Activated T-helper 1 cell treated with anti-CD3 and anti-CD28 coated beads, Interleukin-2, amount 50 U/mL, for 16 hours (primary cell): Measurements from ENCODE around the gene DLGAP1.

Source experiments
- DNase-seq, 2 donors: peaks; one replicate each; pipeline ENCODE4 v3.0.0-alpha.2; 2020; ENCODE audit warnings: low read depth in 1 of 2, low spot score in 1 of 2

Gene DLGAP1

DNA sequence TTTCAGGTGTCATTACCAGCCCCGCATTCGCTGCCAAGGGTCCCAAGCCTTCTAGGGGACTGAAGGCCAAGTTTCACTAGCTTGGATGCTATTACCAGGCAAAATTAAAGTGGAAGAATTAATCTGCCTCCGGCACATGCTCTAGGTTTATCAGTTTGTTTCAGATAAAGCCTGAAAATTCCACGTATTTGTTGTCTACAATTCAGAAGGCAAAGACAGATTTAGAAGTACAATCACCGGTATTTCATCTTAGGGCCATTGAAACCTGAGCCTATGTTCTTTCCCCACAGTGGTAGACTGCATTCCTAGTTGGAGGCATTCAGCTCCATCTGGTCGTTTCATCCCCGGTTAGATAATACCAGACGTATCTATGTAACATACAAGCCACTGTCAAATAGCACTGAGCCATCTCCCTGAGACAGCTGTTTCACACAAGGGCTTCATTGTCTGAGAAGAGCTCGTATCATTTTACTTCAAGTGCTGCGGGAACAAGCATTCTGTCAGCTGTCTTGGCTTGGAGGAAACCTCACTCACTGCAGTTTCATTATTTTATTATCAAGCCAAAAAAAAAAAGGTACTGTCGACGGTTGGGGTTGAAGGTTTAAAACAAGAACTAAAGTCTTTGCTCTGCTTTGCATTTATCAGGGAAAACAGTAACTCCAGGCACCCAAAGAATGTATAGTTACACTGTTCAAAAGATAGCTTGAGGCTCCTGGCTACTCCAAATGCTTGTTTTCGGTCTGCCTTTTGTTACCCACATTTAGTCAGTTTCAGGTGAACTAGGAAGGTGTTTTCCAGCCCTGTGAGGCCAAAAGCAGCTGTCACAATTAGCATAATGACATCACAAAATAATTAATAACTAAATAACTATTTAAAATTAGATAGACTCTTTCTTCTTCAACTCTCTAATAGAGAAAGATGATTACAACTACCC lies 928.4 kb downstream of the DLGAP1 start:
- no peak for DNase-seq

DNA sequence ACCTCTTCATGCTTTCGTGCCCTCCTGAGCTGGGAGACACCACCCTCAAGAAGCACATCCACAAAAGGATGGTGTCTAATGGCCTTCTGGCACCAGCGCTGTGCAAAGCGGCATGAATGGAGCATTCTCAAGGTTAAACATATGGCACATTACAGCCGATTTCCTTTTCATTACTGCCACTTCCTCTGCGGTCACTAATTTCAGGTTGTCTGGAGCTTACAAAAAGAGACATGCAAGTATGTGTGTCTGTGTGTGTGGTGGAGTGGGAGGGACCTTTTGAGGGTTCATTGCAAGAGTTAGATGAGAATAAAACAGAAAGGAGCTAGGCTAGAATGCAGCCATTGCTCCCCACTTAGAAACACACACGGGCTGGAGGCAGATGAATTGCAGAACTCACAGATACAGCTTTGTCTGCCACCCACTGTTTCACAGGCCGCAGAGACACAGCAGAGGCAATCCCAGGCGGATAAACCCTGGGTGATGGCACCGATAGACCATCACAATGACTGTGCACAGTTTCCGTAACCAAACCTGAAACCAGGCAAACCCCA lies 929.2 kb downstream of the DLGAP1 start:
- DNase-seq: no peak

DNA sequence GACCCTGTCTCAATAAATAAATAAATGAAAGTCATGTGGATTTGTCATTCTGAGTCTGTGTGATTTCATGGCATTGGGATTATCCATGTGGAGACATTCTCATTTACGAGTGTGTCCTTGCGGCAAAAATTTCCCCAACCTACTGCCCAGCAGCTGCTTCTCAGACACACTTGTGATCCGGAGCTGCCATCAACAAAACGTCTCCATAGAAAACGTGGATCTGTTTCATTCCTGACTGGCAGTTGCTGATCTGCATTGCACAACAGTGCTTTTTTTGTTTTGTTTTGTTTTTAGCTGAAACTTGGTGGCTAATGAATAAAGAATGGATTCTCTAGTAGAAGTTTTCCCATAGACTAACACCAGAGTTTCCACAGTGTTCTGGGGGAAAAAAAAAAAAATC lies 930.4 kb downstream of the DLGAP1 start:
- DNase-seq: no peak

DNA sequence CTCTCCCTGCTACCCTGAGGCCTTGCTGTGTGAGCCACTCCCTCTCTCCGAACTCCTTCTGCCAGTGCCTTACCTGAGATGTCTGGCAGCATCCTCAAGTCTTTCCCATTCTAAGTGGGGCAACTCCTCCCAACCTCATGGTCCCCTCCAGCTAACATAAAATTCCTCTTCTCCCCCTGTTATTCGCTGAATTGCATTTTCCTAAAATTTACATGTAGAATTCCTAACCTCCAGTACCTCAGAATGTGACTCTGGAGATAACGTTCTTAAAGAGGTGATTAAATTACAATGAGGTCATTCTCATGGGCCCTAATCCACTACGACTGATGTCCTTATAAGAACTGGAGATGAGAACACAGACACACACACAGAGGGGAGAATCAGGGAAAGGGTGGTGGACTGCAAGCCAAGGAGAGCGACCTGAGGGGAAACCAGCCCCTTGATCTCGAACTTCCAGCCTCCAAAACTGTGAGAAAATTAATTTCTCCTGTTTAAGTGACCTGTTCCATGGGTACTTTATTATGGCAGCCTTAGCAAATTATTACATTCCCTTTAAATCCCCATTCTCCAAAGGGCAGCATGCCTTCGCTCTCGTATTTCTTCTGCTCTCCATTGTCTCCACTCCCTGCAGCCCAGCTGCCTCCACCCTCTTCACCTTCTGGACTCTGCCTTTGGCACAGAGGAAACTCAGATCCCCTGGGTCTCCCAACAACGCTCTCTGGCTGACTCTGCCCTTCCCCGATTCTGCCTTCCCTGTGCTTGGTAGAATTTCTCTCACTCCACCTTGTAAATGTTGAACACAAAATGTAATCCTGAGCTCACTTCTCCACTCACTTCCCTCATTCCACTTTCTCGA lies 934.6 kb downstream of the DLGAP1 start:
- no peak for DNase-seq

DNA sequence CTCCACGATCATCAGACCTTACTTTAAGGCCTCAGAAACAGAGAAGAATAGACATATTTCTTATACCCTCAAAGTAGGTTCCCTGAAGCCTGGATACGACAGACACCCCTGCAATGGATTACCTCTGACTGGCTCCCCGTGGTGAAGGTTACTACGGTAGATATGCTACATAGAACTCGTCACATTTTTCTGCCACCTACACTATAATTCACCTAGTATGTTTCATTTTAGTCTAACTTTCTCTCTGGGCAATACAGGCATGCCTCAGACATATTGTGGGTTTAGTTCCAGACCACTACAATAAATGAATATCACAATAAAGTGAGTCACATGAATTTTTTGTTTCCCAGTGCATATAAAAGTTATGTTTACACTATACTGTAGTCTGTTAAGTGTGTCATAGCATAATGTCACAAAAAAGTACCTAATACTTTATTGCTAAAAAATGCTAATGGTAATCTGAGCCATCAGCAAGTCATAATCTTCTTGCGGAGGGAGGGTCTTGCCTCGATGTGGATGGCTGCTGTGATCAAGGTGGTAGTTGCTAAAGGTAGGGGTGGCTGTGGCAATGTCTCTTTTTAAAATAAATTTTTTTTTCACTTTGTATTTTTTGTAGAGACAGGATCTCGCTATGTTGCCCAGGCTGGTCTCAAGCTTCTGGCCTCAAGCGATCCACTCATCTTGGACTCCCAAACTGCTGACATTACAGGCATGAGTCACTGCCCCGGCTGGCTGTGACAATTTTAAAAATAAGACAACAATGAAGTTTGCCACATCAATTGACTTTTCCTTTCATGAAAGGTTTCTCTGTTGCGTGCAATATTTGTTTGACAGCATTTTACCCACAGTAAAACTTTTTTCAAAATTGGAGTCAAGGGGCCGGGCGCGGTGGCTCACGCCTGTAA lies 940.5 kb downstream of the DLGAP1 start:
- DNase-seq: no peak

DNA sequence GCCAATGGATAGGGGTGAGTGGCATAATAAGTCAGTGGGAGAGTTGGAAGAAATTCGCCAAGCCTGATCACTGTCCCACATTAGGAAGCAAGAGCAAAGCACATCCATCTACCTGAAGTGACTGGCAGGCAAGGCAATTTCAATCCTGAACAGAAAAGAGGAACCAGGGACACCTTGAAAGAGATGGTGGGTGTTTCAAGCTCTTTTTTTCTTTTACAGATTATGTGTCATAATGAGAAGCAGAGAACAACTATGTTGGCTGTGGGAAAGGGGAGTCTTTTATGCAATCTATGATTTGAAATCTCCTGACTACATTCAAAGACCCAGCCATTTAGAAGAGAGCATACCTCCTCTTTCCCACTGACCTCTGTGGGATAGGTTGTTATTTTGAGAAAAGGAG lies 941.6 kb downstream of the DLGAP1 start:
- DNase-seq: no peak

DNA sequence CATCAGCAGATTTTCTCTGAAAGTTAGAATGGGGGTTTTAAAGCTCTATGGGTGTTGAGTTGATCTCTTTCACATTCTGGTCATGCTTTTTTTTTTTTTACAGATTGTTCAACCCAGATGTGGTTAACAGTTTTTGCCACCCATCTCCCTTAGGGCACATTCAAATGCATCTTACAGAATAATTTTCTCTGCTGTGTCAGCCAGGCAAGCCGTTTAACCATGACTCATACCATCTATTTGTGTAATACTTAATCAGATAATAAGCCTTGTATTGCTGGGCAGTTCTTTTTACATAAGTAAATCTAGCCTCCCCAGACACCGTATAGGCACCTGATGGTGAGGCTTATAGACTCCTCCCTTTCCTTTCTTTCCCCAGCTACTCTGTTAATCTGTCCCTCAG lies 943.1 kb downstream of the DLGAP1 start:
- no peak for DNase-seq

DNA sequence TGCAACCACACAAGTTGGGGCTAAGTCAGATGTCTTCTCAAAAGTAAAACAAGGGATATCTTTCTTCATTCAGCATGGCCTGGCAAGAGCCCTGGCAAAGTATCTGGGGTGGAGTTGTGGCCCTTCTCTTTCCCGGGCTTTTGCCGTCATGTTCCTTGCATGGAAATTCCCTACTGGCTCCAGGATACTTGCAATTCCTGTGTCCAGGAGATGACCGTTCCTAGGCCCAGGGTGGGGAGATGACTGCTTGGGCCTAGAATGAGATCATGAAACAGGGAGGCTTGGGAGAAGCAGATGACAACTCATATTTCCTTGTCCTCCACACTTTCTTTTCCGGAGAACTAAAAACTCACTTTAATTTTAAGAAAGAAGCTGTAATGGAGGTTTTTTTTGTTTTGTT lies 944.2 kb downstream of the DLGAP1 start:
- no peak for DNase-seq

DNA sequence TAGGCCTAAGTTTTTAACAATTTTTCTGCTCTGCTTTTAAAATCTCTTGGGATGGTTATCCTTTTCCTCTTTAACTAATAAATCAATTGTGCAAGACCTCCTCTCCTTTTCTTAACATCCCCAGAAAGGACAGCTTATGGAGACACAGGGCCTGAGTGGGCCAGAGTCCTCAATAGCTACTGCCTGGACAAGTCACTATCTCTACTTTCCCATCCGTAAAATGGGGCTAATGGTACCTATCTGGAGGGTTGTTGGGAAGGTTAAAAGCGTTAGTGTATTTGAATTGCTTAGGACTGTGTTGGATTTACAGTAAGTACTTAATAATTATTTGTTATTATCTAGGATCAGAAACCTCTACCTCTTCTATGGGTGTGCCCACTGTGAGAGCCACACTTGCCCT lies 945.1 kb downstream of the DLGAP1 start:
- DNase-seq: no peak

DNA sequence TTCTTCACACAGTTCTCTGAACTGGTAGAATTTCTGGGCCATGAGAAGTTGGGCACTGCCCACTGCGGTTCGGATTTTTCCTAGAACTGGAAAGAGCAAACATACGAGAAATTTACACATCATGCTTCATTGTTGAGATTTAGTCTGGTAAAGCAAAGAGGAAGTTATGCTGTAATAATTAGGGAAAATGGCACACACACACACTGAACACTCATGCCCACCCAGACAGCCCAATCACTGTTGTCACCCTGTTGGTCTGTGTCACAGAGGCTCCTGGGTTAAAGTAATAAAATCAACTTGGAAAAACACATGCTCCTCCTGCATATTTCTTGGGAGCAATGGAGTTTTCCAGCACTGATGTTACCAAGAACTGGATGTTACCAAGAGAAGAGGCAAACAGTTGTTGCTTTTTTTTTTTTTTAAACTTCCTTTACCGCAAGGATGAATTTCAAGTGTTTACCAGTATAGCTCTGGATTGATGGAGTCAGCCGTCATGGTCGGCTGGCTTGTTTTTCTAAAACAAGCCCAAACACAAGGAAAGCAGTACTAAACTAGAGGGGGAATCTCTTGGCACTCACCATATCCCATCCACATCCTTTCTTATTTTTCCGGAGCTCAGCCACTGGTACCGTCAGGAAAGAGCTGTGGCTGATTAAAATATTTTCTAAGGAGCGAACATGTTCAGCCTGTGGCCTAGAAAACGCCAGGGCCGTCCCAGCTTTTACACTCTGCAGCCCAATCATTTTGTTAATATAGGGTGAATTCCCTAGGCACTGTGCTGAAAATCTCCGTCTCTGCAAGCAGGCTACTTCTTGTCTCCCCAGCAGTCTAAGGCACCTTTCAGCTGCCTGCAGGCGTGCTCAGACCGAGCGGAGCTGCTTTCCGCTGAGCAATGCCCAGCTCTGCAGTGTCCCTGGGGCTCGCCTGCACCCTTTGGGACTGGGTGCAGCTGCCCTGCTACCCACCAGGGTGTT lies 946.2 kb downstream of the DLGAP1 start:
- no peak for DNase-seq

DNA sequence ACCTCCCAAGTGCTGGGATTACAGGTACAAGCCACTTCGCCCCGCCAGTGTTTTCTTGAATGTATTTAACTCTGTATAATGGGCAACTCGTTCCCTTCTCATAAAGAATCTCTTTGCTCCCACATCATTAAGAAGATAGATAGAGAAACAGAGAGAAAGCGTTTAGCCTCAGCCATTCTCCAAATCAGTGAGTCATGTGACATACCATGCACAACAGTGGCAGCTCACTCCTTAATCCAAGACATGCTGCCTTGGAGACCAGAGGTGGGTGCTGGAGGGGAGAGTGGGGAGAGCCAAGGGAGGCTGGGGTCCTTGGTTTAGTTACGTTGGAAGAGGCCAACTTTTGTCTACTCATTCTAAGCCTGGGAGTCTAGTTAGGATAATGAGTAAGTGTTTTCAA lies 950.5 kb downstream of the DLGAP1 start:
- no peak for DNase-seq

DNA sequence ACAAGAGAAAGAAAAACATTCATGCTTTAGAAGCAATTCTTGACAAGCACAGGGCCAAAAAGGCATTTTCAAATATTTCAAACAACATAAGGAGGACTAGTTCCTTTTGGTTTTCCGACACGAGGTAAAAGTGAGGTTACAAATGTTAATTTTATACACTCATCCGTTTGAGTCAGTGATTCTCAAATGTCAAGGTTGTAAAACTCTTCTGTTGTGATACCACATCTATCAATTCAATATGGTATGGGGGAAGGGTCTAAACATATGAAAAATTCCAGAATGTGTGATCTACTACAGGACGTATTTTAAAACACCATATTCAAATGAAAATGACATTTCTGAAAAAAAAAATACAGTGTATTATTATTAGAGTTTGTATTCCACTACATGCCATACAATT lies 952.5 kb downstream of the DLGAP1 start:
- DNase-seq: no peak

DNA sequence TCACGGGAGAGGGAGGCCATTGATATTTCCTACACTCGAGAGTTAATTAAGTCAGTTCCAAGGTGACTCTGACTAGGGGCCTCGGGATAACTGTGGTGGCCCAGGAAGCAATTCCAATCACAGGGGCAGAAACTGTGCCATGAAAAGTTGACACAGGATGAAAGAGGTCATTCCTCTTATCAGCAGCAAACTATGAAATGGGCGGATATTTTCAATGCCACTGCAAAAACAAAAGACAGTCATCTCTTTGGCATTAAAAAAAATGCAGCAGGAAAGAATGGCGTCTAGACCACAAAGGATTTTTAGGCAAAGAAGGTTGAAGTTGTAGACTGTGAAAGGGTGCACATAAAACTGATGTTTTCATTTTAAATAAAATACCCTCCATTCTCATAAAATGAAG lies 955.1 kb downstream of the DLGAP1 start:
- DNase-seq: no peak

DNA sequence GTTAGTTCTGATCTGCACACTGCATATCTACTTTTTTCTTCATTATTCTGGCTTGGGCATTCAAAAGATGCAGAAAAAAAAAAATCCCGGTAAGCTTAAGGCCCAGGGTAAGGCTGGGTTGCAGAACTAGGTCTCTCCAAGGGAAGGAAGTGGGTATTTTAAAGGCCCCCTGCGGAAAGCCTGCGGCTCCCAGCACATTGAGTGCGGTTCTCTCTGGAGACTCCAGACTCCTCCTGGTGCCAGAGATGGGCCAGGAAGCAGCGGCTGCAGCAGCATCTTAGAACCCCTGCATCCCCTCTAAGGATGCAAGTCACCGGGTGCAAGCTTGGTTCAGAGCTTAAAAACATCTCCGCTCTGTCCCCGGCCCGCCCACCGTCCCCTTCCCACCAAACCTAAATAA lies 955.6 kb downstream of the DLGAP1 start:
- no peak for DNase-seq

DNA sequence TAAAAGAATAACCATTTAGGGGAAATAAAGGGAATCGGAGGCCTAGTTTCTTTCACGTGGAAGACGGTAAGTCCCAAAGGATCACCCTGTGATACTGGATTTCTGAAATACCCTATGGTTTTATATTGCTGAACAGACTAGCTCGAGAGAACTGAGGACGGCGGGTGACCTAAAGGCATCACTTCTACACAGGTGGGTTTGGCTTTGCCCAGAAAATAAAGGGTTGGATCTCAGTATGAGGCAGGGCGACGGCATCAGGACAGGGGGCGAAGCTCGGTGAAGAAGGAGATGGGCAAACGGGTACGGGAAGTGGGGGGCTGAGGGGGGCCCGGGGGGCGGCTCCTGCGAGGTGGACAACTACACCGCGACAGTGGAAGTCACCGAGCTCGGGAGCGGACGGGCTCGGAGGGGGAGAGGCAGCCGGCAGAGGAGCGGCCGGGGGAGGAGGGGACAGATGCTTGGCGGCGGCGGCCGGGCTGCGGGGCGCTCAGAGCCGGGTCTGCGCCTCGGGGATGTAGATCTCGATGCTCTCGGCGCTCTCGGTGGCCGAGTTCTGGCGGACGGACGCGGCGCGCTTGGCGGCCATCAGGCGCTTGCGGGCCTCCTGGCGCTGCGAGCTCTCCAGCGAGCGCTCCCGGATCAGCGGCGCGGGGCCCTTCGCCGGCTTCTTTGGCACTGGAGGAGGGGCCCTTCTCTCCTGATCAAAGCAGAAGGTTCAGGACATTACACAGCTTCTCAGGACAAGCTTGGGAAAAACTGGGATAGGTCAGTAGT lies 956.2 kb downstream of the DLGAP1 start:
- DNase-seq: no peak

DNA sequence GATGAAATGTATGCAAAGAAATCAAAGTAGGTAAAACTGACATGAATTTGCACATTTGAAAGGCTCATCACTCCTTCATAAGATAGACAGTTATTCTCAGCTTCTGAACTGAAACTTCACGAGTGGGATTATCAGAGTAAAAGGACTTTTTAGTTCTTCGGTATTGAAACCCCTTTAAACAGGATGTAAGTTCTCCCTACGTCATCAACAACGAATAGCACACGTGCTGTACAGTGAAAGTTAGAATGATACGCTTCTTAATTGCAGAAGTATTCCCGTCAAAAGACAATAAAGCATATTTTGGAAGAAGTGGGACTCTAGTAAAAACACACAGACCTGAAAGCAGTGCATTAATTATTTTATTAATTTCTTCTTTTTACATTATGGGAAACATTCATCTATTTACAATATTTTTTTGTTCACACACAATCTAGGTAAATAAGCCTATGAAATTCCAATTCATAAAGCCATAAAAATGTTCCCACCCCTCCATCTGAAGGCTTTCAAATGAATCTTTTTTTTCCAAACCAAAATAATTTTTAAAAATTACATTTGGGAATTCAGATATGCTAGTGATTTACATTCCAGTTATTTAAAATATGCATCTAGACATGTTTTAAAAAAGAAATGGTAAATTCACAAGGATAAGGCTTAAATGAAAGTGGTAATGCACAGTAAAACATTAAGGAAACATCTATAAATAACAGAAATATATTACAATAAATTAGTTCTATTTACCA lies 959.2 kb downstream of the DLGAP1 start:
- DNase-seq: no peak

DNA sequence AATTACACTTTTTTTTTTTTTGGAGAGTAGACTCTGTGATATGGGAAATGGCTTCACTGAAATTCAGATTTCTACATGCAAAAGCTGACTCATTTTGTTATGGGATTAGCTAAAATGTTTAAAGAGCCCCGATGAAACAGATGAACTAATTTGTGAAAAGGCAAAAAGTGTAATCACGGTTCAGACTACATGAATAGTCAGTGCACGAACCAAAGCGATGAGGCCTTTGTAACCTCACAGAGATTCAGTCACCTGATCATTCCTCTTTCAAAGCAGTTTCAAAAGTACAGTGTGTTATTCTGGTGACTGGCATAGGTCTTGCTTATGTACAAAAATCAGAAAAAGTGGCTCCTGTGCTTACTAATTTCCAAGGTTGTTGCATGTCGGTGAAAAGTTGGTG lies 960.5 kb downstream of the DLGAP1 start:
- no peak for DNase-seq

DNA sequence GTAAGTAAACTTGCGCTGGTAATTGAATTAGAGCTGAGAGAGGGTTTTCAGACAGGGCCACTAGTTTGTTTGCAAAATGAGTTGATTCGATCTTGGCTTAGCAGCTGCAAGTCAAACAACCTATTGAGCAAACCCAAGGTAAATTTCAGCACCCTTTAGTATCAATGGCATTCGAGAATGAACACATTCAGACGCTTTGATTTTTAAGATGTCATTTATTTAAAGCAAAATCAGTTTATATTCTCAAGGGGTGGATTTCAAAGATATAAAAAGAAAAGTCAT lies 960.9 kb downstream of the DLGAP1 start:
- no peak for DNase-seq
